Measurements from ENCODE around the gene PRKN.

DNA sequence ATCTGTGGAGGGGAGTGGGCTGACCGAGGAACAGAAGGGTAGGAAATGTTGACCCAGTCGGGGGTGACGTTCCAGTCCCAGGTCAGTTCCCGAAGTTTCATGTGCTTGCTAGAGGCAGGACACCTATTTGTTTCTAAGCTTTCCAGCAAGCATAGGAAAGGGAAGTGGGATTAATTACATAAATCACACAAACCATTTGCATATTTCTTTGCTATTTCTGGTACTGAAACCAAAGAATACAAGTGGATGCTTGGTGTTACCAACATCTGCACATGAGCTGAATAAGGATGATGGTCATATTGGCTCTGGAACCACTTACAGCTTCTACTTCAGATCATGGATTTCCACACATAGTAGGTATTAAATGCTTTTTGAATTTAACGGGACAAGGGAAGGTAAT is 546.5 kb downstream of the PRKN start:
- TF ChIP-seq EZH2phosphoT487 (IDR thresholded peaks at IDR 0.05; ENCODE audit: low read depth, severe bottlenecking, unreplicated experiment), result no peak
- TF ChIP-seq, protein P1, sequence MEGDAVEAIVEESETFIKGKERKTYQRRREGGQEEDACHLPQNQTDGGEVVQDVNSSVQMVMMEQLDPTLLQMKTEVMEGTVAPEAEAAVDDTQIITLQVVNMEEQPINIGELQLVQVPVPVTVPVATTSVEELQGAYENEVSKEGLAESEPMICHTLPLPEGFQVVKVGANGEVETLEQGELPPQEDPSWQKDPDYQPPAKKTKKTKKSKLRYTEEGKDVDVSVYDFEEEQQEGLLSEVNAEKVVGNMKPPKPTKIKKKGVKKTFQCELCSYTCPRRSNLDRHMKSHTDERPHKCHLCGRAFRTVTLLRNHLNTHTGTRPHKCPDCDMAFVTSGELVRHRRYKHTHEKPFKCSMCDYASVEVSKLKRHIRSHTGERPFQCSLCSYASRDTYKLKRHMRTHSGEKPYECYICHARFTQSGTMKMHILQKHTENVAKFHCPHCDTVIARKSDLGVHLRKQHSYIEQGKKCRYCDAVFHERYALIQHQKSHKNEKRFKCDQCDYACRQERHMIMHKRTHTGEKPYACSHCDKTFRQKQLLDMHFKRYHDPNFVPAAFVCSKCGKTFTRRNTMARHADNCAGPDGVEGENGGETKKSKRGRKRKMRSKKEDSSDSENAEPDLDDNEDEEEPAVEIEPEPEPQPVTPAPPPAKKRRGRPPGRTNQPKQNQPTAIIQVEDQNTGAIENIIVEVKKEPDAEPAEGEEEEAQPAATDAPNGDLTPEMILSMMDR (IDR thresholded peaks at IDR 0.05; ENCODE audit: poor library complexity), result no peak
